SHP77 treated with DMSO at 0.1 percent for 48 hours (cell line): Measurements from ENCODE around the gene PCDH15.
"Not testable (repeated sequence)": the region's sequence is repeated elsewhere in the genome, so short reads cannot be mapped to it uniquely, and the experiment has no call there.

Experiments used
- DNase-seq: peaks from one replicate; lab custom pipeline; 2025; lab: John Stamatoyannopoulos, UW

The PCDH15 gene

DNA sequence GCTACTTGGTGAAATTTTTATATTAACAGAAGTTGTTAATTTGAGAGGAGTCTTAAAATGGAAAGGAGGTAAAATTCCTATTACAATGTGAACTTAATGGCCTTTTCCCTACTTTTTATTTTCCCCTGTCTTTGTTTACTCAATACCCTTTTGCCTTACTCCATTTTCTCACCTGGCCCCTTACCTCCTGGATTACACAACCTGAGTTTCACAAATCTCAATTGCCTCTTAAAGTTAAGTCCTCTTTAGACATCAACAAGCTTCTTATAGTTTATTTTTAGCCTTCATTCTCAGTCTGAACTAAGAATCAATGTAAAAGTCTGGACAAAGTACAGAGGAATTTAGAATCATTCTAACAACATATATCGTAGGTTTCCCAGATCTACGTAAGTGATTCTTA is 247.0 kb downstream of the PCDH15 start:
- no peak for DNase-seq

DNA sequence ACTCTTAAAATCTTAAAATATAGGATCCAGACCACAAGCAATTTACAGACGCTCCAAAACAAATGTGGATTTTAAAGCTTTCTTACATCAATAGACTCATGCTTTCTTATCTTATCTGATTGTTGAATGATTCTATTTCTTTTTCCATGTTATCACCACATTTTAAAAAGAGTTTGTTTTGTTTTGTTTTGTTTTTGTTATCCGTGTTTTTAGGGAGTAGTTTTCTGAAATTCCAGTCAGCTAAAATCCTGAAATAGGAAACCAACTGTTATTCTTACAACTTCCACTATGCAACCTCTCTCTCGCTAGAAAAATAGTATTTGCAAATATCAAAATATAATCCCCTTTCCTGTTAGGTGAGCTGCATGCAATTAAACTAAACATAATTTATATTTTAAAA is 251.0 kb downstream of the PCDH15 start:
- no peak for DNase-seq

DNA sequence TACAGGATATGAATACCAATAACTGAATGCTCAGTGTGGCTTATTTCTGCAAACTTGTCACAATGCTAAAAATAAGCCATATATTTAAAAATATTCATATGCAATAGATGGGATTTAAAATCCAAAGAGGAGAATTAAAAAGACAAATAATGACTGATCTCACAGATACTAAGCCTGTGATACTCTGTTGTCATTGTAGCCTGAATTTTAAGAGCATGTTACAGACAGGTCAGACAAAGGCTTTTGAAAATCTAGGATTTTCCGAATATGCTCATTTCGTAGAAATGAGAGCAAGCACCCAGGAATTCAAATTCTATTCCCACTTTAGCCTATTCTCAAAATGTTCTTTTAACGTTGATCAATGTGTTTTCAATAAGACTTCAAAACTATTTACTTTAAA is 269.7 kb downstream of the PCDH15 start:
- DNase-seq: no peak

DNA sequence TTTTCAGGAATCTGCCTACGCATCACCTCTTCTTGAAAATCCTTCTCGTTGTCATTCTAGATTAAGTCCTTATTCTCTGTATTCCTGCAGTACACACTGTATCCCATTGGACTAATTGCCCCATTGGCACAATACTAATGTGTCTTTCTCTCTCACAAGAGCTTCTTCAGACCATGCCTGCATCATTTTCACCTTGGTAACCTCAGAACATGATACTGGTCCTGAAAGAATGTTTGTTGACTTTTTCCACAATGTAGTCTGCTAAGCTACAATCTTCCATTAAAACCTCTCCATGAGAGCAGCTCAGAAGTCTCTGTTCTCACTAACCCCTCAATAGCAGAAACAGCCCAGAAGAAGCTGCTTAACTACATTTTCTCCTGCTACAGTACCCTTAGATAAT is 270.7 kb downstream of the PCDH15 start:
- DNase-seq: no peak

DNA sequence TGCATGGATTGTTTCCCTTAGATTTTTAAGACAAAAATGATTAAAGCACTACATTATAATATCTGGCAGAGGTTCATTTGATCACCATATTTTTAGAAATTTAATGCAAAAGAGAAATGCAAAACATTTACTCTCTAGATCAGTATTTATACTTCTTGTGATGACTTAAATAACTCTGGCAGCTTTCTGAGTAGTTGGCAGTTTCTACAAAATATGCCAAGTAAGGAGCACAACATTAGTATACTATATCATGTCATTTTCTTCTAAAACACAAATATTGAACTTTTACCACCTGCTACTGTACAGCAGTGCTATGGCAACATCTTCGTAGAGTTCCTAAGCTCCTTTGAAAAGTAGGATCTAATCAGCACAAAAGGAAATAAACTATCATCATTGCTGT is 275.2 kb downstream of the PCDH15 start:
- no peak for DNase-seq

DNA sequence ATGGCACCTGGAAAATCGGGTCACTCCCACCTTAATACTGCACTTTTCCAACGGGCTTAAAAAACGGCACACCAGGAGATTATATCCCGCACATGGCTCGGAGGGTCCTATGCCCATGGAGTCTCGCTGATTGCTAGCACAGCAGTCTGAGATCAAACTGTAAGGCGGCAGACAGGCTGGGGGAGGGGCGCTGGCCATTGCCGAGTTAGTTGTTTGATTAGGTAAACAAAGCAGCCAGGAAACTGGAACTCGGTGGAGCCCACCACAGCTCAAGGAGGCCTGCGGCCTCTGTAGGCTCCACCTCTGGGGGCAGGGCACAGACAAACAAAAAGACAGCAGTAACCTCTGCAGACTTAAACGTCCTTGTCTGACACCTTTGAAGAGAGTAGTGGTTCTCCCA is 285.8 kb downstream of the PCDH15 start:
- DNase-seq: not testable (repeated sequence)

DNA sequence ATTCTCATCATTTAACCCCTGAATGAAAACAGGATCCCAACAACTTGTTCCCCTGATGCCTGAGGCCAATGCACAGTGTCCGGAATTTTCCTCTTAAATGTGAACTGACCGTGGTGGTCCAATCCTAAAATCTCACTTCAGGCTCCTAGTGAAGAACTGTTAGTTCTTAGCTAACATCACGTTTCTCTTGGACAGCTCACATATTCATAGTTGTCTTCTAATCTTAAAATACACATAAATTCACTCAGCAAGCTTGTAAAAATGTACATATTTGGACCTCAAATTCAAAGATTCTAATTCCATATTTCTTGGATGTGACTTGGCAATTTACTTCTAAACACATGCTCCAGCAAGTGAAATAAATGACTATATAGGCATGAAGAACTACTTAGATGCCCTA is 297.2 kb downstream of the PCDH15 start:
- no peak for DNase-seq

DNA sequence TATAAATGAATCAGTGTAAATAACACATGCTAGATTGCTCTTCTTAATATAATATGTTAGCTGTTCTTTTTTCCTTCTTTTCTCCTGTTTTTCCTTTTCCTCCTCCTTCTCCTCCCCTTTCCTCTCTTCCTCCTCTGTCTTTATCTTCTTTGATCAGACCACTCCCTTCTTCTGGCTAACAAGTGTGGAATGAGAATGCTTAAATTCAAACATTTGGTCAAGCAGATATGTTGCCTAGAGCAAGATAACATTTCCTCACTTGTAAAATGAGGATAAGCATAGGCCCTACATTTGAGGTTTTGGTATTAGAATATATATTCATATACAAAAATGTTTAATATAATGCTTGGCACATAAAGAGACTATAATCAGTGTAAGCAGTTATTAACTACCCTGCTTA is 299.1 kb downstream of the PCDH15 start:
- no peak for DNase-seq

DNA sequence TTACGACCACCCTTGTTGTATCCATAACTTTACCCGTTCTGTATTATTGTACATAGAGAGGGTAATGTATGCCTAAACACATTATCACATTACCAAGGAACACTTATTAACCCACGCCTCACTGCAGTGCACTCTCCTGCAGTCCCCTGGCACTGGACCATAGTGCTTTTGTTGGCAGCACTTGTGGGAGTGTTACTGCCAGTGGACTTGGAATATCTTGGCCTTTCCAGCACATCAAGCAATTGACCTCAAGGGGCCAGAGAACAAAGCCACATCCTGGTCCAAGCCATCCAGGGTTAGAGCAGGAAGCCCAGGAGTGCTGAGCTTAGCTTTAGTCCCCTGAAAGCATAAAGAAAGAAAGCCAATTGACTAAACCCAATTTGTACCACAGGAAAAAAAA is 304.2 kb downstream of the PCDH15 start:
- DNase-seq: no peak

DNA sequence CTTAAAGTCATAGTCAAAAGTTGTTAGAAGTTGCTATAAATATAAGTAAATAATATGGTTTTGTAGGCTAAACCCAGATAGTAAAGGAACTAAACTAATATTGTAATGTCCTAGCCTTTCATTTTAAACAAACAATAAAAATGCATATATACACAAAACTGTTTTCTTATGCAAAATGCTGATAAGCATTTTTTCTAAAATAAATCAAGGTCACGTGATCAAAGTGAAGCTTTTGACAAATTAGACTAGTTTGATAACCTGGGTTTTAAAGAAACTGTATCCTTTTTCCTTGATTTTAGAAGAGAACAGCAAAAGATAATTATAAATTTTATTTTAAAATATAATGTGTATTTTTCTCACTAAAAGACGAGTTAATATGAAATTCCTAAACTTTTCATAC is 313.3 kb downstream of the PCDH15 start:
- no peak for DNase-seq

DNA sequence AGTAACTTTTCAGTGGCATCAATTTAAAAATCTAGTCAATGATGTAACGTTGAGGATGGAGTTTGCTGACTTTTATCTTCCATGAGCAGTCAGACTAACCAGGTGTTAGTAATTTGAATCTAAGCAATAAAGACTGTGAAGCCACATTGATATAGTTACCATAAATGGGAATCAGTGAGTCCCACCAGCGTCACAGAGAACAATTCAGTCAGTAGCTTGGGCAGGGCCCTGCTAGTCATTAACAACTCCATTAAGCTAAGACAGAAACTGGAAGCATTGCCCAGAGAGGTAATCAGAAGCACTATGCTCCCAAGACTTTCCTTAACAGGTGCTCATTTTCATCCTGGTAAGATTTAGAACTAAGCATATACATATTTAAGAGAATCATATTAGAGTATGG is 315.1 kb downstream of the PCDH15 start:
- DNase-seq: no peak

DNA sequence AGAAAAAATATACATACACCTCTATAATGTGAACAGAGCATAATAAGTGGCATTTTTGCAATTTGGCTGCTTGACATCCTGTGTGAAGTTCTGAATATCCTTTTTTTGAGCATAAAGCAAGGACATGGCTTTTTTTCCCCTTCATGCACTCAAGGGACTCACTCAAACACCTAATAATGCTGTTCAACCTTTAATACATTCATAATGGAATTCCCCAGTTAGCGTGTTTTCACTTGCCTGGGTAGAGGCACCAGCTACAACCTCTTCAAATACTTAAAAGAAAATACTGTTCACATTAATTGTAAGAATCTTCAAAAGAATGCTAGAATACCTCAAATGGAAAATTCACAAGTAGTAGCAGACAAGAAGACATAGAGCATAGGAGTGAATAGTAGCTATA is 316.8 kb downstream of the PCDH15 start:
- no peak for DNase-seq

DNA sequence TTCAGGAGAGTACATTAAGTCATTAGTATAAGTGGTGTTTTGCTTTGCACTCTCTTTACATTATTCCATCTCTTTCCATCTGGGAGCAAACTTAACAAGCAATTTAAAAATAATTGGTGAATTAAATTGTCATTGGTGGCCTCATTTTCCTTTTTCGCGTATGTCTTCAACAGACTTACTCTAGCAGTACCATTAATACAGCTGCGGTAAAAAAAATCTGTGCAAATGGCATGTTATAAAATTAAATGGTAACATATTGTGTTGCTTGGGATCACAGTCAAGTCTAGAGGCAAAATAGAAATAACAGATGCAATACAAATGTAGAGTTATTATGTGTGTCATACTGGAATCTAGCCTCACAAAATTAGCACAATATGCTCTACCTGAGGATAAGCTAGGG is 322.4 kb downstream of the PCDH15 start:
- no peak for DNase-seq

DNA sequence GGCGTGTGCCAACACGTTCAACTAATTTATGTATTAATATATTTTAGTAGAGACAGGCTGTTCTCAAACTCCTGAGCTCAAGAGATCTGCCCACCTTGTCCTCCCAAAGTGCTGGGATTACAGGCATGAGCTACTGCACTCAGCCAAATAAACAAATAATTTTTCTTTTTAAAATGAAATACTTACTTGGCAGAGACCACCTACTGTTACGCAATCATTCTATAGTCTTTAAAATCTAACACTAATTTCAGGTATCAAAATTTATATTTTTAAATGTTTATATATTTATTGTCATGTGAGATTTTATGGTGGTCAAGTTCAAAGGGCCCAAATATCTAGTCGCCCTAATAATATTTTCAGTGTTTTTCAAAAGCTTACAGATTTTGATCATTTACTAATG is 323.3 kb downstream of the PCDH15 start:
- DNase-seq: no peak

DNA sequence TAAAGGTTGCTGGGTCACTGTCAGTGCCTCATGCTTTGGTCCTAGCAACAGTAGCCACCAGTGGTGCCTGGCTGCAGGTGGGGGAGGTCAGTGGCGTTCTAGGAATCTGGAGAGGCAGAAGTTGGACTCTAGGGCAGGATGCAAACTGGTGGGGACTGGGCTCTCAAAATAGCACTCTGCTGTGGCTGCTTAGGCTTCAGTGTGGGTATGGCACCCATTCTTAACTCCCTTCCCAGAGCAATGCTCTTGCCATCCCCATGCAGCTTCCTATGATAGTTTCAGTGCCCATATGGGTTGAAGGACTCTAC is 330.8 kb downstream of the PCDH15 start:
- no peak for DNase-seq

DNA sequence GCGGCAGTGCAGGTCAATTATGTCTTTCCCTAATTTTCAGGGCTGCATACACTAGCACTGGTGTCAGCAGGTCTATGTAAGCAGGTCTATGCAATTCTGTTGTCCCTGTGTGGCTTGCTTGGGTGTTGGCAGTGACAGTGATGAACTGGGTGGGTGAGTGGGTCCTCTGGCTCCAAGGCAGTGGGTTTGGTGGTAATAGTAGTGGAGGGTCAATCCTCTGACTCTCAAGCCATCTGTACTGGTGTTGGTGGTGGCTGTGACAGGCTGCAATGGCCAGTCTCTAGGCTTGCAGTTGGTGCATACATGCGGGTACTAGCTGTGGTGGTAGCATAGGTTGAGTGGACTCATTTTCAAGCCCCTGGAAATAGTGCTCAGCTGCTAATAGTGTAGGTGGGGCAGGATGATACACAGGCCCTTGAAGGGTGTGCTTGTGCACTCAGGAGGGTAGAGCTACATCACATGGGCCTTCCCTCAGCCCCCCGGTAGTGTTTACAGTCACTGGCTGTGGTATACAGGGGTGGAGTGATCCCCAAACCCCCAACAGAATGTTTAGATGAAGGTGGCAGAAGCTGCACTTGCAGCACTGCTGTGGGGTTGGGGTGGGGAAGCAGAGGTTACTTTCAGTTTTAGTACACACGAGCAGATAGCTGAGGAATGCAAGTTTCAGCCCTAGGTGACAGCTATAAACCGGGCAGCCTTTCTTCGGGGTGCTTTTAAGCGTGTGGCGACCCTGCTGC is 331.3 kb downstream of the PCDH15 start:
- no peak for DNase-seq

DNA sequence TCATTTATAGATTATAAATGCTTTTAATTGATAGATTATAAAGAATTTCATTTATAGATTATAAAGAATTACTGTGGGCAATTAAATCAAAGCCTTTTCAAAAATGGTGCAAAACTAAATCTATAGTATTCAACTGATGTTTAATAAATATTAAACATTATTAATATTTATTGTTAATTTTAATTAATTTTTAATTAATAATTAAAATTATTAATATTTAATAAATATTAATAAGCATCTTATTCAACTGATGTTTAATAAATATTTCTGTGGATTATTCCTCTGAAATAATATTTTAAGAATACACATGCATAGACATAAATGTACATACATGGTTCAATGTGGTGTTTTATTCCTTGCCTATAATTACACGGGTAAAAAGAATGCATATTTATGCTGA is 346.8 kb downstream of the PCDH15 start:
- no peak for DNase-seq

DNA sequence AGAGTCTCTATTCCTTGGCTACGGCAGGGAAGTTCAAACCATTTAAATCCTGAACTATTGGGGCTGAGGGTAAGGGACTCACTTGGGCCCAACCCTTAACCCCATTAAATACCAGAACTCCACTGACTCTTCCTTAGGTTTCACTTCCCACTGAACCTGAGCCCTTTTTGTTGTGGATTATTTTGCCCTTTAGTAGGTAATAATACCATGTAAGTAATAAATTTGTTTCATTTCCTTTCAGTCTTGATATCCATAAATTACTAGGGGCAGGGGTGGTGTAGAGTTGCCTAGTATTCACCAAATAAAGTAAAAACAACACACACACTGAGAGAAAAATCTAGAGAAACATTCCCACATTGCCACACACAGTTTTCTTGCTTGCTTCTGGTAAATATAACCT is 352.0 kb downstream of the PCDH15 start:
- no peak for DNase-seq

DNA sequence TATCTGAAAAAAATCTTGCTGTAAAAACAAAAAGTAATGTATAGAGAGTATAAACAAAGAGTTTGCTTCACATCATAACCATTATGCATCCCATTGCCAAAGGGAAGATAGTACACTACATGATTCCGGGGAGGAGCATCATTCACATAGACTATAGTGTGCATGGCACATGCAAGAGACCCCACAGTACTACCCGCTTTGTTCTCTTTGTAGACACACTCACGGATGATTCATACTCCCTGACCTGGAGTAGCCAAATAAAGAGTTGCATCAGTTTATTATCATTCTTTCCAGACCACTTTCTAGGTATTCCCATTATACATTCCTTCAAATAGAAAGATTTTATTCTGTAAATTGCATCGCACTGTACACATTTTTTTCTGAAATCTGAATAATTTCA is 356.9 kb downstream of the PCDH15 start:
- no peak for DNase-seq

DNA sequence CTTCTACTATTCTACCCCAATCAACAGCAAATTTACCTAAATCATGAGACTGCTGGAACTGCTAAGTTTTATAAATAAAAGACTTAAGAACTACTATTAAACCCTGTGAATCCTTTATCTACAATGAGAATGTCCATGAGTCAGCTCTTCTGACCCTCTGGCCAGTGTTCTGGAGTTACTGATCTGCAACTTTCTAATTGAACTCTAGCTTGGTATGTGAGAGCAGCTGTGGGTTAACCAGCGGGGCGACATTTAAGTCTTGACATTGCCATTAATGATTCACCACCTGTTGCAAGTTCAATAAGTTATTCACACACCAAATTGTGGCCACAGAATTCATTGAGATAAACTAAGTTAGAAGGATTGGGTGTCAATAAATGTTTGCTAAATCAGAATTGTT is 359.8 kb downstream of the PCDH15 start:
- no peak for DNase-seq

DNA sequence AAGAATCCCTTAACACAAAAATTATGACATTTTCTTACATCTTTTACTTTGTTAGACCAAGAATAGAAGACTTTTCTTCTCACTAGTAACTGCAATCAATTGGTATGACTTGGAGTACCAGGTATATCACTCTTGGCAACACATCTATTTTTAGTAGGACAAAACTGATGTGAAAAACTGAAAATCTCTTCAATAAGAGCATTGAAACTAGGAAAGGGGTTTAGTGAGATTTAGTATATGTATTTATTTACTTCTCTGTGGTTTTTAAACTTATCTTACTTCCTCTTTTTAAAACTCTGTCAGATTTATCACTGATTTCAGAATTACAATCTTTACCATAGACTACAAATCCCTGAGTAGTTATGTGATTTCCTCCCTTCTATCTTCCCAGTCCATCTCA is 366.2 kb downstream of the PCDH15 start:
- DNase-seq: no peak

DNA sequence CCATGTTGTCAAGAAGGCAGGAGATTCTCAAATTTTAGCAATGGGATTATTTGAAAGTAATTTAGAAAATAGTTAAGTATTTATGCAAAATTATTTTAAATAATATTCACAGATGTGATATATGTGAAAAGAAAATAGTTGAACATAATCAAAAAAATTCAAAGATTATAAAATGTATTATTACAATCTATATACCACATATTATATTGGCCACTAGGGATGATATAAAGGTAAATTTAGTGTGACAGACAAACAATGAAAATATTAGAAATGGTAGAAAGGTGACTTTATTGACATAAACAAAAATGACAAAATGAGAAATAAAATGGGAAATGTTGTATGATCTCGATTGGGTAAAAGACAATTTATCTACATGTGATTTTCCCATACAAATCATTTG is 385.5 kb downstream of the PCDH15 start:
- no peak for DNase-seq

DNA sequence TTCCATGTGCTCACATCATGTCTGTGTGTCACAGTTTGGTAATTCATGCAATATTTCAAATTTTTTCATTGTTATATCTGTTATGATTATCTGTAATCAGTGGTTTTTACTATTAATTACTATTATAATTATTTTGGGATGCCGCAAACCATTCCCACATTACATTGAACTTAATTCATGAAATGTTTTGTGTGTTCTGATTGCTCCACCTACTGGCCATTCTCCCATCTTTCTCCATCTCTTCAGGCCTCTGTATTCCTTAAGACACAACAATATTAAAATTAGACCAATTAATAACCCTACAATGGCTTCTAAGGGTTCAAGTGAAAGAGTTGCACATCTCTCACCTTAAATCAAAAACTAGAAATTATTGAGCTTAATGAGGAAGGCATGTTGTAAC is 398.5 kb downstream of the PCDH15 start:
- no peak for DNase-seq

DNA sequence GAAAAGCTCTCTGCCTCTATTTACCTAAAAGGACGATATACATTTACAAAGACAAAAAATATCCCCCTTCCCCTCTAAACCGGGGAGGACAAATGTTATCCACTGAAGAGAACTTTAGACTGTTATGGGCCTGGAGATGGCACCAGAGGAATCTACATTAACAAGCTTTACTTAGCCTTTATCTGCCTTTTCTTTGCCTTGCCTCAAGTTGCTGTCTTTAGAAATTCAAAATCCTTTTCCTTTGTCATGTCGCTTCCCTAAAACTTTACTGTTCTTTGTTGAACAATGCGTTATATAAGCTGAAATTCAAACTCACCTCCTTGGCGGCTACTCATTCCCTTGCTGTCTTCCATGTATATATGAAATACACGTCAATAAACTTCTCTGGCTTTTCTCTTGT is 405.0 kb downstream of the PCDH15 start:
- no peak for DNase-seq

DNA sequence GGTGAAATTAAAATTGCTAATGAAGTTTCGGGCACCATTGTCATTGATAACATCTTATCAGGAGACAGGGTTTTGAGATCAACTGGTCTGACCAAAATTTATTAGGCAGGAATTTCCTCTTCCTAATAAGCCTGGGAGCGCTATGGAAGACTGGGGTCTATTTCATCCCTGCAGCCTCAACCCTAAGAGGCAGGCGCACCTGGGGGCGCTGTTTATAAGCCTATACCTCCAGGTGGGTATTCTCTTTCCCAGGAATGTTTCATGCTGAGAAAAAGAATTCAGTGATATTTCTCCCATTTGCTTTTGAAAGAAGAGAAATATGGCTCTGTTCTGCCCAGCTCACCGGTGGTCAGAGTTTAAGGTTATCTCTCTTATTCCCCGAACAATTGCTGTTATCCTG is 406.4 kb downstream of the PCDH15 start:
- DNase-seq: not testable (repeated sequence)
